ENCODE results near the gene SETD2.

The SETD2 gene

DNA sequence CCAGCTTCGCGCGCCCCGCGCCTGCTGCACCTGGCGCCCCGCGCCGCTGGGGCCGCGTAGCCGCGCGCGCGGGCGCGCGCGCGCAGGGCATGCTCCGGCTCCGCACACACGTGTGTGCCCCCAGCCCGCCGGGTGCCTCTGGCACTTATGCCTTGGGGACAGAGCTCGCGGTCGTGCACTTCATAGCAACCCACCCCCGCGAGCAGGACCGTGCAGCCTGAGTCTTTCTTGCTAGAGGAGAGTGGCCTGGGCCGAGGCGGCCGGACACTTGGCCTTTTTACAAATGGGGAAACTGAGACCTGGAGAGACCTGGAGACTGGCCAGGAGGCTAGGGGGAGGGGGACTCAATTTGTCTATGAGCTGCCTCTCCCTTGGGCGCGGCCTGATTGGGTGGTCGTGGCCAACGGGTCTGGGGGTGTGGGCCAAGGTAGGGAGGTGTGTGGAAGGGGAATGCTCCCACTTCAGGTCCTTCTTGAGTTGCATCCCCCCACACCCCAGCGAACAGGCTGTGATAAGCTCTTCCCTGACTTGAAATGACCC, 183.9 kb downstream of the SETD2 start:
- no peak for DNase-seq

DNA sequence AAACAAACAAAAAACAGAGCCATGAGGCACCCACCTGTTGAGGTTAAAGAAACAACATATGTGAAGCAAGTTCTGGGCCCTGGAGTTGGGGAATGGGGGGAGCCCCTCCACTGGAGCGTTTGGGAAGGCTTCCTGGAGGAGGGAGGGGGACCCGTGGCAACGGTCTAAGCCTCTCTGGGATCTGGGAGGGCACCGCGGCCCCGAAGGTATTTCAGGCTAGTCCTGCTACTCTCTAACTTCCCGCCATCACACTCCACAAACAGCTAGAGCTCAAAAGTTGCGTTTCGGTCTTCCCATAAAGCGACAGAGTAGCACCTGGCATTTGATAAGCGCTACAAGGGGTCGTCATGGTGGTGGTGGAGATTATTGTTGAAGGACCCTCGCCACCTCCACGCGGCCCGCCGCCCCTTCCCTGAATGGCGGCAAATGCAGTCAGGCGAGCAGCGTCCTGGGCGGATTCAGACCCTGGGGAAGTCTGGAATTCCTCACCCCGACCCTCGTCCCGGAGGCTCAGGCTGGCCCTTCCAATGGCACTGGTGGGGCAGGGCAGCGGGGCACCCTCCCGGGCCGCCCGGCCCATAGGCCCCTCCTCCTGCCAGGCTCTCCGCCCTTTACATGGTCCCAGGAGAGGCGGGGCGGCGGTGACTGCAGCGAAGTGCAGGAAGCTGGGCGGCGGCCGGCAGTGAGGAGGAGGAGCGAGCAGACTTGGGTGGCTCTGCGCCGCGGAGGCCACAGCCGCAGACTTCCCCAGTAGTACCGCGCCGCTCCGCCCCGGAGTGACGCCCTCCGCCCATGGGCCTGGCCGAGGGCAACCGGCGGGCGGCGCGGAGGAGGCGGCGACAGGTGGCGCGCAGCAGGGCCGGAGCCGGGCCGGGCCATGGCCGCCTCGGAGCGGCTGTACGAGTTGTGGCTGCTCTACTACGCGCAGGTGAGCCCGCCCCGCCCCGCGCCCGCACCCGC, 184.6 kb downstream of the SETD2 start, which contains the start of gene NBEAL2:
TSS of gene NBEAL2 (plus strand) at position 682 of the 960 bp plus-strand sequence. CDS start at position 878, 196 bp downstream.
- peak; percentile 94 for DNase-seq

DNA sequence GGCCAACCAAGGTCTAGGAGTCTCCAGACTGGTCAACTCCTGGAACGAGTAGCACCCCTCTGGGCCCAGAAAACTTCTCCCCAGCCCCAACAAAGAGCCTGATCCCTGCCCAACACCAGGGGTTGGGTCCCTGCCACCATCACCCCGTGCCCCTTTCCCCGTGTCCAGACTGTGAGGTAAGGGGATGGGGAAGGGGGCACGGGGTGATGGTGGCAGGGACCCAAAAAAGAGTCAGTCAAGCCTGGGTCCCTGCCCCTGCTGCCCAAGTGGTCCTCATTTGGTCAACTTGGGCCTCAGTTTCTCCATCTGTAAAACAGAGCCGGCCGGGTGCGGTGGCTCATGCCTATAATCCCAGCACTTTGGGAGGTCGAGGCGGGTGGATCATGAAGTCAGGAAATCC, 185.5 kb downstream of the SETD2 start:
- DNase-seq = no peak

GRCh38 chr3:46977811-46978195, 186.1 kb downstream of the SETD2 start:
- no peak for DNase-seq

DNA sequence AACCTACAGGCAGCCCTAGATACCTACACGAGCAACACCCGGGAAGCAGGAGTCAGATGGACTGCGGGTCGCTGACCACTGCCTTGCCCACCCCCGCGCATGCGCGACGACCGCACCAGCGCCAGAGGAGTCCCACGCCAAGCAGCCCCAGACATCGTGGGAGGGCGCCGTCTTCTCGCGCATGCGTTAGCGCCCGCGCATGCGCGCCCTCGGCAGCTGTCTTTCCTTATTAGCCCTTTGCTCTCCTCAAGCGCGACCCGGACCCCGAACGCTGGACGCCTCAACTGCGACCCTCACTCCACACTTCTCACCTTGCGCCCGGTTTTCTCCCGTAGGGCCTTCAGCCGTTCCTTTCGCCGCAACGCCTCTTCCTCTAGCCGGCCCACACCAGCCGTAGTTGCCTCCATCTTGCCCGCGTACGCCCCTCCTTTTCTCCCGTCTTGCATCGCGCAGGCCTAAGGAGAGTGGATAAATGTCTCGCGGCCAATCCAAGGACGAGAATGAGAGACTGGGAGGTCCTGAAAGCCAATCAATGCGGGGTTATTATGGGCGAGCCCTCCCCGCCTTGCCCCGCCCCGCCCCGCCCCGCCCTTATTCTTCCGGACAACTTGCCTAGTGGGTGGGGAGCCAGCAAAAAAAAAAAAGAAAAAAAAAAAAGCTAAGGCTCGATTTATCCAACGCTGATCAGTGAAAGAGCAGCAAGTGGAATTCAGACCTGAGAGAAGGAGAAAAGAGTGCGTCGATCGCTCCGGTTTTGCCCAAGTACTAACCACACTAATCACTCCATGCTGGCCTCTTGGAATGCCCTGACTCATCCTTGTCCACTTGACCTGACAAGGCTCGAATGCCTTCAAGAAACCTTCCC, 187.4 kb downstream of the SETD2 start, which contains the start of gene CCDC12:
TSS of gene CCDC12 (minus strand) at position 420 of the 865 bp plus-strand sequence. CDS start at position 407, 13 bp downstream.
- peak; percentile 86 for DNase-seq

- DNase-seq = no peak
Measured at GRCh38 chr3:46974421-46975171, 189.3 kb downstream of the SETD2 start.

- no peak for DNase-seq
Measured at GRCh38 chr3:46972396-46972795, 191.5 kb downstream of the SETD2 start.

DNA sequence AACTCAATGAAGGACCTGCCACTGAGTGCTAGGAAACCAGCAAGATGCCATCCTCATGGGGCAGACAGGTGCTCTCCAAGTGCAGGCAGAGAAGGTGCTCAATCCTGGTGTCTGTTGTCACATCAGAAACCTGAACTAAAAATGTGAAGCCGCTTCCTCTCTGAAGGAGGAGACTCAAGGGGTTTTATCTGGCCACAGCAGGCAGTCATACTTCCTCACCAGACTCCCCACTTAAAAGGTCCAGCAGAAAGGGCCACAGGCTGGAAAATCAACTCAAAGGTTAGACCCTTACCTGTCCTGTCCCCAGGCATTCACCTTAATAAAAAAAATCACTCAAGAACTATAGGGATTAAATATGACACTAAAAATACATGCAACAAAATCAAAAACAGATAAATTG, 192.2 kb downstream of the SETD2 start:
- no peak for DNase-seq

DNA sequence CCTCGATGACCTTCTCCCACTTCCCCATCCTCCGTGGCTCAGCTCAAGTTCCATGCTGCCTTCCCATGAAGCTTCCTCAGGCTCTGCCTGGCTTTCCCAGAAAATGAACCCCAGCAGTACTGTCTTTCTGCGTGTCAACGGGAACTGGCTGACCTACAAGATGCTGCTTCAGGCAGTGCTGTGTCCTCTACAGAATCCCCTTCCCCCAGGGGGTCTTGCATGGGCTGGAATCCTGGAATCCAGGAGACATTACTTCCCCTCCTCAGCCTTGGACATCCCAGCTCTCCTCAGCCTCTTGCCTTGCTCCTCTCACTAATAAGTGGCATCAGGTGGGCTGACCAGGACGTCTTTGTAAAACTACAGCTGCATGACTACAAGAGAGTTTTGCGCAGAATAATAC, 192.8 kb downstream of the SETD2 start:
- no peak for DNase-seq

DNA sequence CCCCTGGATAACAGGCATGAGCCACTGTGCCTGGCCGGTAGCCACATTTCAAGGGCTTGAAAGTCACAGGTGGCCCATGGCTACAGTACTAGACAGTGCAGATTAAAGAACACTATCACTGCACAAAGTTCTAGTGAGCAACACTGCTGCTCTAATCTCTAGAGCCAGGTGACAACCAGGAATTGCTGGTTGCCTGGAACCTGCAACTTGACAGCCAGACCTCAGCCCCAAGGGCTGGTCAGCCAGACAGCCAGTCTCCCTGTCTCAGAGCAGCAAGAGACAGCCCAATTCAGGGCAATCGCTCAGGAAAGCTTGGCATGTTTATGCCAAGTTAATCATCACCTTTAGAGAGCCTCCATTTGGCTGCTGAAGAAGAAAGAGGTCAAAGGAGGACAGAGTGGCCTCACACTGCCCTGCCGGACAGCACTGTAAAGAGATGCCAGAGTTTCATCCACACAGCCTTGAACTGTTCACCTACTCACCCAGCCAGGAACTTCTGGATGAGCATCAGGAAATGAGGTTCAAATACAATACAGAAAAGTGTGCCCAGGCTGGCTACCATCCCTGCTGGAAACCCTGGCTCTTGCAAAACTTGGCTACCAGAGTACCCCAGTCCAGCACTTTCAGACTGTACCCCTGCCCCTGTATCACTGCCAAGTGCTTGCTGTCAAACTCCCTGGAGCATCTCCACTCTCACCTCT, 193.4 kb downstream of the SETD2 start:
- DNase-seq = no peak

GRCh38 chr3:46968783-46969428, 195.0 kb downstream of the SETD2 start:
- DNase-seq = no peak

DNA sequence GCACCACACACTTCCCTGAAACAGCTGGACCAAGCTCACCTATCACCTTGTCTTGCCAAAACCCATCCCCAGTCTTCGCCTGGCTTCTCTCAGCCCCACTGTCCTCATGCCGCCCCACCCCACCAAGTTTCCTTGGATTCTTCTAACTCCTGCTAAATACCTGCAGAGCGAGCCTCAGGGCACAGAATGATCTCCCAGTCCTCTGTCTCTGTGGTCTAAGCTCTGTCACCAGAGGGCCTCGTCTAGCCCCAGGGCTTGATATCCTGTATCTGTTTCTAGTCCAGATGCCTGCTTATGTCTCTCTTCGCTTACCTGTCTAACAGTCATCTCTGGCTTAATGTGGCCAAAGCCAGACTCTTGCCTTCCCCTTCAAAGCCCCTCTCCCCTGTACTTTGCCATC, 197.1 kb downstream of the SETD2 start:
- no peak for DNase-seq

Data from activated T-cell treated with anti-CD3 and anti-CD28 coated beads, Interleukin-2, amount 50 U/mL, for 1 hour (primary cell).